Breast epithelium (tissue), 4 donors: Measurements from ENCODE around the gene NABP1. TPM values are rescaled to one million over a fixed set of nuclear protein-coding genes. Genes with fewer than 3 reads are reported as not detected.

Experiments
- DNase-seq, 2 donors: peaks; one replicate each; pipeline ENCODE4 v3.0.0-alpha.2; 2019; ENCODE audit warnings: low spot score in 2 of 2
- H3K27ac ChIP-seq, 2 donors: fragments of 200-600 bp; sonication (generic) in 1 of 2; one replicate each; pipeline ENCODE4 v1.5.1; 2016 to 2019; ENCODE audit warnings: mild to moderate bottlenecking in 1 of 2
- H3K27me3 ChIP-seq, 2 donors: fragments of 200-600 bp; sonication (generic) in 1 of 2; one replicate each; pipeline versions ENCODE4 v1.5.1 to v1.6.0; 2017 to 2019; ENCODE audit warnings: control low read depth in 1 of 2, mild to moderate bottlenecking in 1 of 2
- H3K36me3 ChIP-seq: fragments of 200-600 bp; one replicate; pipeline ENCODE4 v1.5.1; 2019
- H3K4me1 ChIP-seq, 2 donors: fragments of 200-600 bp; sonication (generic); one replicate each; pipeline ENCODE4 v1.5.1; 2016 to 2019; ENCODE audit warnings: control low read depth in 1 of 2
- H3K4me3 ChIP-seq, 3 donors: fragments of 200-600 bp; sonication (generic); 1 replicate in 2 of 3; 2 replicates in 1 of 3; pipeline ENCODE4 v1.5.1; 2016 to 2019; ENCODE audit warnings: mild to moderate bottlenecking in 3 of 3, moderate library complexity in 2 of 3
- H3K9me3 ChIP-seq, 2 donors: fragments of 200-600 bp; sonication (generic) in 1 of 2; one replicate each; pipeline ENCODE4 v1.5.1; 2016 to 2019; ENCODE audit warnings: control low read depth in 1 of 2
- CTCF ChIP-seq, 3 donors: fragments of 450-650 bp; IDR thresholded peaks; one replicate each; pipeline ENCODE4 v1.5.1; 2016 to 2017; ENCODE audit warnings: antibody characterized with exemption in 3 of 3, mild to moderate bottlenecking in 3 of 3, moderate library complexity in 3 of 3
- POLR2A ChIP-seq: fragments of 450-650 bp; IDR thresholded peaks from one replicate; pipeline ENCODE4 v1.6.1; 2016; ENCODE audit warnings: antibody characterized with exemption, mild to moderate bottlenecking, moderate library complexity
- POLR2AphosphoS5 ChIP-seq, 3 donors: sonication (generic); formaldehyde crosslinking; IDR thresholded peaks; one replicate each; pipeline ENCODE4 v1.6.1; 2017; ENCODE audit warnings: antibody characterized with exemption in 3 of 3
- intact Hi-C: fragments of 100-400 bp; cut with DNase I; formaldehyde crosslinking; loops from one replicate; pipeline ENCODE4 v1.15.1; 2023; ENCODE audit warnings: low total_unique reads
- total RNA-seq, 3 donors: library from RNA; depleted of rRNA; stranded (reverse); fragments of >200 nt; gene quantifications; one replicate each; pipeline ENCODE4 v1.1.0, GENCODE V29; 2016

NABP1 gene
- total RNA-seq, 3 donors from 2014 or later, result 34.4 to 44.9 (median 37.8) TPM

GRCh38 chr2:191714925-191715324 is 37.0 kb downstream of the NABP1 start:
- H3K4me1 ChIP-seq, result no peaks in the 10 kb centered on the region
- DNase-seq, result no peak
- TF ChIP-seq POLR2AphosphoS5 (IDR thresholded peaks at IDR 0.05), result no peak
- no peak for TF ChIP-seq CTCF (IDR thresholded peaks at IDR 0.05)
- intact Hi-C loops, result no loop called here
- no peaks in the 10 kb centered on the region for H3K36me3 ChIP-seq
- no peaks in the 10 kb centered on the region for H3K9me3 ChIP-seq
- H3K27ac ChIP-seq, result no peak overlapping the region
- H3K4me3 ChIP-seq, result no peak overlapping the region
- no peaks in the 10 kb centered on the region for H3K27me3 ChIP-seq

GRCh38 chr2:191715471-191715870 is 37.5 kb downstream of the NABP1 start:
- no peaks in the 10 kb centered on the region for H3K4me1 ChIP-seq
- DNase-seq, result no peak
- H3K9me3 ChIP-seq, result no peaks in the 10 kb centered on the region
- no peaks in the 10 kb centered on the region for H3K27me3 ChIP-seq
- intact Hi-C loops, result no loop called here
- TF ChIP-seq POLR2AphosphoS5 (IDR thresholded peaks at IDR 0.05) (no peak), CTCF (IDR thresholded peaks at IDR 0.05) (no peak), POLR2A (no peak)
- H3K27ac ChIP-seq, result no peak overlapping the region
- no peaks in the 10 kb centered on the region for H3K36me3 ChIP-seq
- no peak overlapping the region for H3K4me3 ChIP-seq

GRCh38 chr2:191719261-191719660 is 41.3 kb downstream of the NABP1 start:
- TF ChIP-seq POLR2AphosphoS5 (IDR thresholded peaks at IDR 0.05) (no peak), POLR2A (no peak), CTCF (IDR thresholded peaks at IDR 0.05) (no peak)
- H3K4me1 ChIP-seq, result no peaks in the 10 kb centered on the region

GRCh38 chr2:191719938-191720337 is 42.0 kb downstream of the NABP1 start:
- Histone ChIP-seq H3K36me3 (no peaks in the 10 kb centered on the region), H3K4me1 (no peaks in the 10 kb centered on the region), H3K9me3 (no peaks in the 10 kb centered on the region), H3K4me3 (no peak overlapping the region), H3K27ac (no peak overlapping the region), H3K27me3 (no peaks in the 10 kb centered on the region)
- intact Hi-C loops, result no loop called here
- no peak for DNase-seq
- TF ChIP-seq POLR2AphosphoS5 (IDR thresholded peaks at IDR 0.05), result no peak
- no peak for TF ChIP-seq POLR2A
- TF ChIP-seq CTCF (IDR thresholded peaks at IDR 0.05), result no peak

More at GRCh38 chr2:191719261-191719660, 41.3 kb downstream of the NABP1 start:
- H3K4me3 ChIP-seq, result no peak overlapping the region
- H3K27me3 ChIP-seq, result no peaks in the 10 kb centered on the region
- H3K9me3 ChIP-seq, result no peaks in the 10 kb centered on the region
- no peak for DNase-seq
- no peak overlapping the region for H3K27ac ChIP-seq
- no peaks in the 10 kb centered on the region for H3K36me3 ChIP-seq
- intact Hi-C loops, result no loop called here

- intact Hi-C loops, result no loop called here
- DNase-seq, result no peak
- no peak overlapping the region for H3K27ac ChIP-seq
- H3K27me3 ChIP-seq, result no peaks in the 10 kb centered on the region
- H3K4me3 ChIP-seq, result no peak overlapping the region
- no peaks in the 10 kb centered on the region for H3K36me3 ChIP-seq
- no peak for TF ChIP-seq POLR2AphosphoS5 (IDR thresholded peaks at IDR 0.05)
- no peak for TF ChIP-seq POLR2A
- TF ChIP-seq CTCF (IDR thresholded peaks at IDR 0.05), result no peak
- no peaks in the 10 kb centered on the region for H3K4me1 ChIP-seq
- H3K9me3 ChIP-seq, result no peaks in the 10 kb centered on the region
Measured at GRCh38 chr2:191721331-191721730, 43.4 kb downstream of the NABP1 start.
